Muscle of leg (tissue), 11 donors: ENCODE measurements around the gene TRPV3. TPM values are rescaled to one million over a fixed set of nuclear protein-coding genes. Genes with fewer than 3 reads are reported as not detected.
A peak's percentile ranks its signal among the peaks of the same experiment; 100 is the strongest.

Source experiments
- DNase-seq: peaks from one replicate; pipeline ENCODE4 v3.0.0; 2013
- H3K27ac ChIP-seq: one replicate; pipeline ENCODE4 v1.5.1; 2013; ENCODE audit warnings: mild to moderate bottlenecking, low read length, control low read depth
- H3K27me3 ChIP-seq: one replicate; pipeline ENCODE4 v1.6.1; 2013; ENCODE audit warnings: low read length; ENCODE audit not compliant: control insufficient read depth, insufficient read depth
- H3K36me3 ChIP-seq: one replicate; pipeline ENCODE4 v1.6.1; 2013; ENCODE audit warnings: low read length; ENCODE audit not compliant: control insufficient read depth, insufficient read depth
- H3K4me1 ChIP-seq: one replicate; pipeline ENCODE4 v1.6.1; 2013; ENCODE audit warnings: low read length; ENCODE audit not compliant: control insufficient read depth, insufficient read depth
- H3K4me3 ChIP-seq: one replicate; pipeline ENCODE4 v1.5.1; 2013; ENCODE audit warnings: low read length, control low read depth
- H3K9me3 ChIP-seq: replicated peaks from 2 replicates; pipeline ENCODE4 v1.6.1; 2013; ENCODE audit warnings: low read depth, low read length; ENCODE audit not compliant: control insufficient read depth
- WGBS: methylation state at CpG from one replicate; pipeline ENCODE4 v1.1.5; 2013; ENCODE audit warnings: missing lambda C conversion rate; ENCODE audit not compliant: insufficient coverage; 5-methylcytosine and 5-hydroxymethylcytosine counted together
- polyA plus RNA-seq, 8 donors: library from polyadenylated mRNA; unstranded; fragments of 120-200 nt; gene quantifications; one replicate each; pipeline versions ENCODE4 v1.2.1 to v1.2.3, GENCODE V29; 2013; ENCODE audit warnings: inconsistent platforms in 1 of 8, low replicate concordance in 1 of 8; ENCODE audit not compliant: insufficient read length in 8 of 8, insufficient read depth in 1 of 8
- total RNA-seq: library from RNA; stranded (reverse); fragments of 120-200 nt; gene quantifications from one replicate; pipeline ENCODE4 v1.2.4, GENCODE V29; 2013

TRPV3 gene
- total and polyA plus RNA-seq, 9 donors, result 0.74 to 2.4 (median 1.5) TPM

DNA sequence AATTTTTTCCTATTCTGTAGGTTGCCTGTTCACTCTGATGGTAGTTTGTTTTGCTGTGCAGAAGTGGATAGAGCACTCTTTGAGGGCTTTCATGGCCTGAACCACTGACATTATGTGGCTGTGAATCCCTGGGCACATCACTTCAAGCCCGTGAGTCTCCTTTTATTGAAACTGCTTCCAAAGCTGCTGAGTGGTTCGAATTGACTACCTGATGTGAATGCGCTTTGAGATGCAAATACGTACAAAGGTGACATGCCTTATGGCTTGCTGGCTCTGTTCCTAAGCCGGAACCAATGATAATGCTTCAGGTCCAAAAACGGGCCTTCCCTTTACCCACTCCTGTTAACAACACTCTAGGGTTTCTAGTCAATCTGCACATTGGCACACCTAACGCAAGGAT, 47.5 kb downstream of the TRPV3 start:
- Histone ChIP-seq H3K36me3 (no peaks in the 10 kb centered on the region), H3K9me3 (no peaks in the 10 kb centered on the region), H3K27ac (no peak overlapping the region), H3K27me3 (no peaks in the 10 kb centered on the region), H3K4me1 (peaks cover 24% of the 10 kb centered on the region), H3K4me3 (no peak overlapping the region)
- WGBS, result 98% methylated on average over 5 of the region's 7 CpGs
- no peak for DNase-seq

DNA sequence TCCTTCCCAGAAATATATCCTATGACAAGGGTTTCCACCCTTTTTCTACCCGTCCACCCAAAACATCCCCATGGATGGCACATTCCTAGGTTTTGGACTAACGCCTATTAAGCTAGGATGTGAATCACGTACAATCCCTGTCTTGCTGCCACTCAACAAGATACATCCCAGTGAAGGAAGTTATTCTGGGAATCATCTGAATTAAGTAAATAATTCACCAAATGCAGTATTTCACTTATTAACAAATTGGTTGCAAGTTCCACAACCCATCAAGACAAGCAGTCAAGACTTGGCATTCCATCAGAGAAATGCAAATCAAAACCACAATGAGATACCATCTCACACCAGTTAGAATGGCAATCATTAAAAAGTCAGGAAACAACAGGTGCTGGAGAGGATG, 49.7 kb downstream of the TRPV3 start:
- no peak for DNase-seq
- WGBS, result 80% methylated on average over 1 of the region's 3 CpGs
- Histone ChIP-seq H3K36me3 (no peaks in the 10 kb centered on the region), H3K4me3 (no peak overlapping the region), H3K27ac (no peak overlapping the region), H3K27me3 (no peaks in the 10 kb centered on the region), H3K9me3 (no peaks in the 10 kb centered on the region), H3K4me1 (peaks cover 14% of the 10 kb centered on the region)

DNA sequence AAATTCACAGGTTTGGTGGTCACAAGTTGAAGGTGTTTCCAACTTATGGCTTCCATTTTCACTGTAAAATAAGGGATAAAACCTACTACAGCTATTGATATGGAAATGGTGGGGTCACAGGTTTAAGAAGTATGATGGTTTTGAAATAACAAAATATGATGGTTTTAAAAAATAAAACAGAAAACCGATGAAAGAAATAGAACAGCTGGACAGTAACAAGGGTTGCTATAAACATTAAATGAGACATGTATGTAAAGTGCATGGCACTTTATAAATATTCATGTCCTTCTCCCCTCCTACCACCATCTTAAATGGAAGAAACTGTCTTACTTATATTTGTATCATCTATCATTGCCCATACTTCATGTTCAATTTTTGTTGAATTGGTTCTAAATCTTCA, 50.5 kb downstream of the TRPV3 start:
- no peaks in the 10 kb centered on the region for H3K36me3 ChIP-seq
- DNase-seq, result no peak
- no CpG with 5 or more reads among the region's 1 CpG for WGBS
- no peaks in the 10 kb centered on the region for H3K9me3 ChIP-seq
- no peak overlapping the region for H3K27ac ChIP-seq
- H3K4me1 ChIP-seq, result peaks cover 11% of the 10 kb centered on the region
- no peak overlapping the region for H3K4me3 ChIP-seq
- no peaks in the 10 kb centered on the region for H3K27me3 ChIP-seq

DNA sequence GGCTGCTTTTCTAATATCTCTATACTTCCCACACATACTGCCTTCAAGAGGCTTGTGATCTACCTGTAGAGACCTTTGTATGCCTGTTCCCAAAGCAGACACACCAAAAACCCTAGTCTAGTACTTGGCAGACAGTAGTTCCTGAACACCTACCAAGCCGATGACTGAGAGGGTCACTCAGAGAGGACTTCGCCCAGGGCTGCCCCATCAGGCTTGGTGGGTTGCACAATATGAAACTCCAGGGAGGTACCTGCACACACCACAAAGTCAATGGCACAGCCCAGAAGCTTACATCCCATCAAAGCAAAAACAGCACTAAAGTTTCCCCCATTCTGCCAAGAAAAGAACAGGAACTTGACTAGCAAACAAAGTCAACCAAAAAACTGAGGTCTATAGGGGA, 51.6 kb downstream of the TRPV3 start:
- 100% methylated on average over 2 of the region's 2 CpGs for WGBS

DNA sequence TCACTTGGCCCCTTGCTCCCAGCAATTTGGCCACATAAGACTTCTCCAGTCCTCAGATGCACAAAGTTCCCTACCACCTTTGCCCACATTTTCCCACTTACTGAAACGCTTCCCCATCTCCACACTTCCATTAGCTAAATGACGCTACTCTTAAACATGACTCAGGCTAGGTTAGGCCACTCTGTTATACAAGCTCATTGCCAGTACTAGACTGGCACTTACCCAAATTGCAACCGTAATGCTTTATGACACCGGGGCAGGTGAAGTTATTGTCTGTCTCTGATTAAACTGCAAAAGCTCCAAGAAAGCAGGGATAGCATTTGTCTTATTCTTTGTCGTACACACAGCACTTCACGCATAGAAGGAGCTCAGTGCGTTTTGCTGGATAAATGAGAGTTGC, 52.6 kb downstream of the TRPV3 start:
- peaks cover 3% of the 10 kb centered on the region for H3K9me3 ChIP-seq
- no peaks in the 10 kb centered on the region for H3K36me3 ChIP-seq
- no peak overlapping the region for H3K4me3 ChIP-seq
- 94% methylated on average over 6 of the region's 7 CpGs for WGBS
- H3K27me3 ChIP-seq, result no peaks in the 10 kb centered on the region
- no peak for DNase-seq
- H3K4me1 ChIP-seq, result peaks cover 7% of the 10 kb centered on the region
- H3K27ac ChIP-seq, result no peak overlapping the region

More for the DNA sequence above, 51.6 kb downstream of the TRPV3 start:
- H3K9me3 ChIP-seq, result no peaks in the 10 kb centered on the region
- peaks cover 7% of the 10 kb centered on the region for H3K4me1 ChIP-seq
- no peak for DNase-seq
- no peaks in the 10 kb centered on the region for H3K27me3 ChIP-seq
- no peaks in the 10 kb centered on the region for H3K36me3 ChIP-seq
- H3K4me3 ChIP-seq, result no peak overlapping the region
- no peak overlapping the region for H3K27ac ChIP-seq

DNA sequence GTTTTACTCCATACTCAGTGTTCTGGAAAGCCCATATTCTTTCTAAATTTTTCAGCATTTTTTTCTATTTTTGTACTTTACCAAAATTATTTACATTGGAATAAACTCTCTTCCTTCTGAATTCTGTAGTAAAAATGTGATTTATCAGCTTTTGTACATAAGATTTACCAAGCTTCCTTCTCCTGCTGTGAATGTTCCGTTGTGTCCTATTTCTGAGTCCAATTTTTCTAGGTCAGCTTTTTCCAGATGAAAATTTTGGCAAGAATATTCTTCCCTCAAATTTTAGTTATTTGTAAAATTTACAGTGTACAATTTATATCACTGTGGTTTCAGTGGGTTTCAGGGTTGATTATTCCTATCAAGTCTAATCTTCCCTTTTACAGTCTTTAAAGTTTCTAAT, 54.3 kb downstream of the TRPV3 start:
- Histone ChIP-seq H3K36me3 (no peaks in the 10 kb centered on the region), H3K4me3 (no peak overlapping the region), H3K27ac (peak overlapping the region; percentile 62), H3K27me3 (no peaks in the 10 kb centered on the region), H3K4me1 (peaks cover 7% of the 10 kb centered on the region), H3K9me3 (peaks cover 3% of the 10 kb centered on the region)
- WGBS, result no CpG with 5 or more reads among the region's 1 CpG
- peak; percentile 83 for DNase-seq

DNA sequence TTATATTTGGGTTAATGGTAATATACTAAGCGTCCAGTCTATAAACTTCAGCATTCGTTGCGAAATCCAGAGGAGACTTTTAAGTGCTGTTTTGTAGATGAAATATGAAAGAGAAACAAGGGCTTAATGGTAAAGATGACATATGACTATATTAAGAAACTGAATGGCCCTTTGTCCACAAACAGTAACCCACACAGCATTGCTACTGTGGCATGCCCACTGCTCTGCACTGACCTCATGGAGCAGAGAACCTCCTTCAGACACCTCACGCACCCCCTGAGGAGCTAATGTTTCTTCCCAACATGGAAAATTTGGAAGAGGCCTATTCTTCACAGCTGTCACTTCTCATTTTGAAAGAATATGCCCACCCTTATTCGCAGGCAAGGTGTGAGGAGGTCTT, 55.1 kb downstream of the TRPV3 start:
- no CpG with 5 or more reads among the region's 5 CpGs for WGBS
- no peak overlapping the region for H3K4me3 ChIP-seq
- peak overlapping the region; percentile 62 for H3K27ac ChIP-seq
- no peaks in the 10 kb centered on the region for H3K36me3 ChIP-seq
- H3K4me1 ChIP-seq, result peaks cover 7% of the 10 kb centered on the region
- H3K9me3 ChIP-seq, result peaks cover 3% of the 10 kb centered on the region
- H3K27me3 ChIP-seq, result no peaks in the 10 kb centered on the region
- DNase-seq, result peak; percentile 46

DNA sequence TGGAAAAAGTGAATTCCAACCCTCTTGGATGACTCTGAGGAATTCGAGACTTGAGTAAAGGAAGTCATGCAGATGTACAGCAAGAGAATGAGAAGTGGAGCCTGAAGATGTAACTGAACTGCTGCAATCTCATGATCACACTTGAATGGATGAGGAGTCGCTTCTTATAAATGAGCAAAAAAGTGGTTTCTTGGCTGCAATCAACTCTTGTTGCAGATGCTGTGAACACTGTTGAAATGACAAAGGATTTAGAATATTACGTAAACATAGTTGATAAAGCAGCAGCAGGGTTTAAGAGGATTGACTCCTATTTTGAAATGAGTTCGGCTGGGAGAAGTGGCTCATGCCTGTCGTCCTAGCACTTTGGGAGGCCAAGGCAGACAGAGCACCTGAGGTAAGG, 56.3 kb downstream of the TRPV3 start:
- peak; percentile 46 for DNase-seq
- no peak overlapping the region for H3K4me3 ChIP-seq
- peaks cover 3% of the 10 kb centered on the region for H3K9me3 ChIP-seq
- 55% methylated on average over 4 of the region's 5 CpGs for WGBS
- no peak overlapping the region for H3K27ac ChIP-seq
- H3K4me1 ChIP-seq, result peaks cover 7% of the 10 kb centered on the region
- H3K27me3 ChIP-seq, result no peaks in the 10 kb centered on the region
- no peaks in the 10 kb centered on the region for H3K36me3 ChIP-seq

DNA sequence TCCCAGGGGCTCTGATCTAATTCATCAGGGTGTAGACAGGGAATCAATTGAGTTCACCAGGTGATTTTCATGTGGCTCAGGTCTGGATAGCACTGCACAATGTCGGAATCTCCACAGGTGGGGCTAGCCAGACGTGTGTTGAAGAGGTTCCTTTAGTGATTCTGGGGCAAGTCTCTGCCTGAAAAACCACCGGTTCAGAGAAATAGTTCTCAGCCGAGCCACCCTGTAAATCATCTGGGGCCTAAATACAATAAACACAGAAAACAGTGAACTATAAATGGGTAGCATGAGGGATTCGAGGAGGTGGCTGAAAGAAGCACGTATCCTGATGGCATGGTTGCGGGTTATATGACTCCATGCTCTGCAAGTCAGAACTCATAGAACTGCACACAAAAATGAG, 60.5 kb downstream of the TRPV3 start:
- H3K4me3 ChIP-seq, result no peak overlapping the region
- H3K36me3 ChIP-seq, result no peaks in the 10 kb centered on the region
- peaks cover 3% of the 10 kb centered on the region for H3K9me3 ChIP-seq
- H3K27ac ChIP-seq, result no peak overlapping the region
- DNase-seq, result no peak
- no peaks in the 10 kb centered on the region for H3K27me3 ChIP-seq
- H3K4me1 ChIP-seq, result no peaks in the 10 kb centered on the region
- WGBS, result no CpG with 5 or more reads among the region's 7 CpGs

DNA sequence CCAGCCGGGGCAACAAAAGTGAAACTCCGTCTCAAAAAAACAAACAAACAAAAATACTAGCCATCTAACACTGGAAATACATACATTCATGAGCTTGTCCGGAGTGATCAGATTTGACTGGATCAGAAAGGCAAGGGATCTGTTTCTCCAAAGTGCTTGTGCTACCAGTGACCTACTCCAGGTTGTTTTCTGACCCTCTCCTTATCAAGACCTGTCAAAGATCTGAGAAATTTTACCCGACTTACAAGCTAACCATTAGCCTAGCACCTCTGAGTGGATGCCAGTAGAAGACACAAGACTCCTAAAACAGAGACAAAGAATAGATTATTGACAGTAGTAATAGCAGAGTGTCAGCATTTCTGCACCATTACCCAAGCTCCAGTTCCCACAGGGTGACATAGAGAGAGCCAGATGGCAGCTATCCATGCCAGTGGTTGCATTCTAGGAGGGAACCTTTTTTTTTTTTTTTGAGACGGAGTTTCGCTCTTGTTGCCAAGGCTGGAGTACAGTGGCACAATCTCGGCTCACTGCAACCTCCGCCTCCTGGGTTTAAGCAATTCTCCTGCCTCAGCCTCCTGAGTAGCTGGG, 72.0 kb downstream of the TRPV3 start:
- Histone ChIP-seq H3K4me3 (no peak overlapping the region), H3K27ac (no peak overlapping the region), H3K4me1 (no peaks in the 10 kb centered on the region), H3K36me3 (no peaks in the 10 kb centered on the region), H3K9me3 (no peaks in the 10 kb centered on the region), H3K27me3 (no peaks in the 10 kb centered on the region)
- DNase-seq, result no peak
- 100% methylated on average over 2 of the region's 8 CpGs for WGBS

DNA sequence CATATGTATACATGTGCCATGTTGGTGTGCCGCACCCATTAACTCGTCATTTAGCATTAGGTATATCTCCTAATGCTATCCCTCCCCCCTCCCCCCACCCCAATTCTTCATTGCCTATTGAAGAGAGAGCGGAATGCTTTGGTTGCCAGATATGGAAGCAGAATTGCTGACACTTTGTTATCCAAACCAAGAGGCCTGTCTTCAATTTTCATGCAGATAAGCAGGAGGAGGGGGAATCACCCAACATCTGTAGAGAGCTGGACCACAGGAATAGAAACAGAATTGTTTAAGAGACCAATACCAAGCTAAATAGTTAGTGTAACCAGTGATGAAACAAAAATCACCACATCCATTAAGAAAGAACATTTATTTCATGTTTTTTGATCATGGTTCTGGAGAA, 74.8 kb downstream of the TRPV3 start:
- H3K27me3 ChIP-seq, result no peaks in the 10 kb centered on the region
- WGBS, result no CpG with 5 or more reads among the region's 3 CpGs
- no peaks in the 10 kb centered on the region for H3K9me3 ChIP-seq
- no peak for DNase-seq
- H3K36me3 ChIP-seq, result no peaks in the 10 kb centered on the region
- H3K27ac ChIP-seq, result no peak overlapping the region
- no peaks in the 10 kb centered on the region for H3K4me1 ChIP-seq
- H3K4me3 ChIP-seq, result no peak overlapping the region
